Femur (tissue), 1 donor: Measurements from ENCODE around the gene PTTG1IP.

Source experiments
- DNase-seq: peaks from one replicate; pipeline ENCODE4 v3.0.0-alpha.2; 2017

The PTTG1IP gene

GRCh38 chr21:44895859-44896258, 22.4 kb upstream of the PTTG1IP start:
- no peak for DNase-seq

- no peak for DNase-seq
Observed at GRCh38 chr21:44894687-44895302, 21.3 kb upstream of the PTTG1IP start.

GRCh38 chr21:44893948-44894656, 20.6 kb upstream of the PTTG1IP start:
- no peak for DNase-seq

GRCh38 chr21:44893278-44893556, 19.7 kb upstream of the PTTG1IP start:
- no peak for DNase-seq

- DNase-seq, result peak; percentile 64
Observed at GRCh38 chr21:44892536-44893277, 19.2 kb upstream of the PTTG1IP start.

GRCh38 chr21:44892095-44892494, 18.6 kb upstream of the PTTG1IP start:
- no peak for DNase-seq

GRCh38 chr21:44891631-44892031, 18.1 kb upstream of the PTTG1IP start:
- DNase-seq, result no peak

- no peak for DNase-seq
Observed at GRCh38 chr21:44890961-44891541, 17.6 kb upstream of the PTTG1IP start.

GRCh38 chr21:44890338-44890931, 16.9 kb upstream of the PTTG1IP start:
- DNase-seq, result no peak

- DNase-seq, result no peak
Observed at GRCh38 chr21:44889625-44890337, 16.3 kb upstream of the PTTG1IP start.

- no peak for DNase-seq
Observed at GRCh38 chr21:44888581-44889550, 15.4 kb upstream of the PTTG1IP start.

- DNase-seq, result no peak
Observed at GRCh38 chr21:44887807-44888580, 14.5 kb upstream of the PTTG1IP start.

GRCh38 chr21:44887126-44887806, 13.8 kb upstream of the PTTG1IP start:
- no peak for DNase-seq

- DNase-seq, result no peak
Observed at GRCh38 chr21:44886113-44887075, 12.9 kb upstream of the PTTG1IP start.

GRCh38 chr21:44885615-44886014, 12.1 kb upstream of the PTTG1IP start:
- DNase-seq, result no peak

GRCh38 chr21:44884097-44884496, 10.6 kb upstream of the PTTG1IP start:
- no peak for DNase-seq

GRCh38 chr21:44883250-44883649, 9.8 kb upstream of the PTTG1IP start:
- DNase-seq, result no peak

GRCh38 chr21:44881198-44881872, 7.8 kb upstream of the PTTG1IP start:
- DNase-seq, result no peak
